Measurements from ENCODE around the gene LIMK2.
"Not testable (repeated sequence)": the region's sequence is repeated elsewhere in the genome, so short reads cannot be mapped to it uniquely, and the experiment has no call there.

LIMK2 gene

DNA sequence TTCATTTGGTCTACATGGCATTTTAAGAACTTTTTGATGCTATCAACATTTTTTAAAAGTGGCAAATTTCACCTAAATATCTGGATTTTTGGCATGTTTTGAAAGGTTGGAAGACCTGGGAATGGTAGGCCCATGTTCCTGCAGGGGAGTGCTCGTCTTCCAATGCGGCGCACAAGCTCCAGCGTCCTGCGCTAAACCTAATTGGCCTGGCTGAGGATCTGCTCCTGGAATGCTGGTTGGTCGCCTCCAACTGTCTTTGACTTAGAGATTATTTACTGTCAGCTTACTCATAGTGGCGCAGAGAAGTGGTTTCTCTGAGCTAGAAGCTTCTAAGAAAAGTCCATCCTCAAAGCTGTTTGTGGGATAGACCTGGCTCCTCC lies 626 bp upstream of the LIMK2 start:
- DNase-seq (ENCODE audit: low read depth): no peak

DNA sequence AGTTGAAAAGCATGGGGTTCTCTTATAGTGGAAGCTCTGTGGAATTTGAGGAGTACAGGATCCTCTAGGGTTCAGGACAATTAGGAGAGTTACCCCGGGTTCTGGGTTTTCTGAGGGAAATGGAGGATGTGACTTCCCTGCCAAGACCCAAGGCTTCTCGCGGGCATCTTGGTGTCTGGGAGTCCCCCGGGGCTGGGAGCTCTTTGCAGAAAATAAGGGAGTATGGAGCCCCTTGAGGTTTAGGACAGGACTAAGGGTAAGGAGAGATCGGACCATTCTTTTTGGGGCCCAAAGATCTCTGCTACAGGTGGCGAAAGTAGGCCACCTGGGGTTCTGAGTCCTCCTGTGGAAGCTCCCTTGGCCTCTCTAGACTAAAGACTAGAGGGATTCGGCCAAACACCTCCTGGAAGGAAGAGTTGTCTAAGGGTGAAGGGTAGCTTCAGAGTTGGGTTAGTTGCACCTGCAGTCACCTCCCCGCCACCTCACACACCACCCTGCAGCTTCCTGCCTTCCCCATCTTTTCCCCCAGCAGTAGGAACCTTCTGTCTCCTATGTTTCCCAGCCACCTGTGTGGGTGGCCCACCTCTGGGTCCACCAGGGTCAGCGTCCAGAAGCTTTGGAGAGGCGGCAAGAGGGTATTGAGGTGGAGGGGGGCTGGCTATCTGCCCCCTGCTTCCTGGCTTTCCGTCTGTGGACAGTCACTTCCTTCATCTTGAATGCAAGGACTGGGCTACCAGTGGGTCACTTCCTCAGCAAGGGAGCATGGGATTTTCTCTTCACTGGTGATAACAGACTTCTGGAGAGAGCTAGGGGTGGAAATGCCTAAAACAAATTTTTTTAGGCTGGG lies 908 bp downstream of the LIMK2 start:
- no peak for DNase-seq (ENCODE audit: low read depth)

DNA sequence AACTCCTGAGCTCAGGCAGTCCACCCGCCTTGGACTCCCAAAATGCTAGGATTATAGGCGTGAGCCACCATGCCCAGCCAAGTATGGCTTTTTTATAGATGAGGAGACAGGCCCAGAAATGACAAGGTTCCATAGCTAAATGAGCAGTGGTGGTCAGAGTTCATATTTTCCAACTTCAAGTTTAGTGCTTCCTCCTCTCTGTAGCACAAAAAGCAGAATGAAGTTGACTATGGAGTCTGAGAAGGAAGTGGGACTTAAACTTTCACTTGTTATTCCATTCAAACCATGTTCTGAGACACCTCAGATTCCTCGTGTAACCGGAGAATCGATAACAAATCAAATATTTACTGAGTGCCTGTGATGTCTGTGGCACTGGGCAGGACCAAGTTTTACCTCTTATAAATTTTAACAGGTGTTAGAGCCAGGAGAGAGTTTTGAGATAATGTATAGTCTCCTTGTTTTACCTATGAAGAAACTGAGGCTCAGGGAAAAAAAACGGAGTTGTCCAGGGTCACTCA lies 3.0 kb downstream of the LIMK2 start:
- no peak for DNase-seq (ENCODE audit: low read depth)

DNA sequence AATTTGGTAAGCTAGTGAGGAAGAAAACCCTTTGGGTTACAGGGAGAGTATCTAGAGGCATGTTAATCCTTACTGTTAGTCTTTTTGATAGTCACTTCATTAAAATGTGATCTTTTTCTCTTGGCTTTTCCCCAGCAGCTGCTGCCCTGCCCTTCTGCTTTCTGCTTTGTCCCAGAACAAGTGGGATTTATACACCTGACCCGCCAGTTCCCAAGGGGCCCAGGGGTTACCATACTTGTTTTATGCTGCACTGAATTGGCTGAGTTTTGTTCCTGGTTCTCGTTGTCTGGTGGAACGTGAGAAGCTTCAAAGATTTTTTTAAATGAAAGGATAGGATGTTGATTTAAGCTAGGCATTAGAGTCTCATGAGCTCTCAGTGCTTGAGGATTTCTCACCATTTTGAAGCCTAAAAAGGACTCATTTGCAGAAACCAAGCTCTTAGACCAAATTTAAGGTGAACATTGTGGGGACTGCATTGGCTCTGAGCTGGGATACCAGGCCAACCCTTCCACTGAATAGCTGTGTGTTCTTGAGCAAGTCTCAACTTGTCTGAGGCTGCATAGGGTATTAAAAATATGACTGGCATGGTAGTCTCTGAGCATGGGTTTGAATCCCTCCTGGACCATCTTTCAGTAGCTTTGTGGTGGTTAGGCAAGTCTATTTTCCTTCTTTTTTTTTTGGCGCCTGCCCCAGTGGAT lies 6.6 kb downstream of the LIMK2 start:
- DNase-seq (ENCODE audit: low read depth): no peak

DNA sequence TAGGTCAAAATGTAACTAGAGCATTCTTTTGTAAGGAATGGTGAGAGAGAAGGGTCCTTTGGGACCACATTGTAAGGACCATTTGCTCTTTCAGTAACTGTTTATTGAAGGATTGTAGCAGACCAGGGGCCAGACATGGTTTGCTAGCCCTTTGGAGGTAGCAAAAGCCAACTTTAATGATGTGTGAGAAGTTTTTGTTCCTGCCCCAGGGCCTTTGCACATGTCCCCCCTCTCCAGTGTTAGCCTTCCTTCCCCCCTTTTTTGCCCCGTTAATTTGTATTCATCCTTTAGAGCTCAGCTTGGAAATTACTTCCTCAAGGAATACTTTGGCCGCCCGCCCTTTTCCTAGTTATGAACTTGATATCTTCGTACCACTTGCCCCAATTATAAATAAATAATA lies 9.0 kb downstream of the LIMK2 start:
- DNase-seq (ENCODE audit: low read depth): no peak

DNA sequence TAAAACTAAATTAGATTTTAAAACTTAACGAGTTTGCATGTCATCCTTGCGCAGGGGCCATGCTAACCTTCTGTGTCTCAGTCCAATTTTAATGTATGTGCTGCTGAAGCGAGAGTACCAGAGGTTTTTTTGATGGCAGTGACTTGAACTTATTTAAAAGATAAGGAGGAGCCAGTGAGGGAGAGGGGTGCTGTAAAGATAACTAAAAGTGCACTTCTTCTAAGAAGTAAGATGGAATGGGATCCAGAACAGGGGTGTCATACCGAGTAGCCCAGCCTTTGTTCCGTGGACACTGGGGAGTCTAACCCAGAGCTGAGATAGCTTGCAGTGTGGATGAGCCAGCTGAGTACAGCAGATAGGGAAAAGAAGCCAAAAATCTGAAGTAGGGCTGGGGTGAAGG lies 10.6 kb downstream of the LIMK2 start:
- no peak for DNase-seq (ENCODE audit: low read depth)

DNA sequence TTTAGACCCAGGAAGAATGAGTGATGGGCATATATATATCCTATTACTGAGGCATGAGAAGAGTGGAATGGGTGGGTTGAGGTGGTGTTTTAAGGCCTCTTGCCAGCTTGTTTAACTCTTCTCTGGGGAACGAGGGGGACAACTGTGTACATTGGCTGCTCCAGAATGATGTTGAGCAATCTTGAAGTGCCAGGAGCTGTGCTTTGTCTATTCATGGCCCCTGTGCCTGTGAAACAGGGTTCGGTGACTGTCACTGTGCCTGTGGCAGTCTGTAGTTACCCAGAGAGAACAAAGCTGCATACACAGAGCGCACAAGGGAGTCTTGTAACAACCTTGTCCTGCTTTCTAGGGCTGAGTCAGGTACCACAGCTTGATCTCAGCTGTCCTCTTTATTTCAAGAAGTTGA lies 11.7 kb downstream of the LIMK2 start:
- DNase-seq (ENCODE audit: low read depth): no peak

DNA sequence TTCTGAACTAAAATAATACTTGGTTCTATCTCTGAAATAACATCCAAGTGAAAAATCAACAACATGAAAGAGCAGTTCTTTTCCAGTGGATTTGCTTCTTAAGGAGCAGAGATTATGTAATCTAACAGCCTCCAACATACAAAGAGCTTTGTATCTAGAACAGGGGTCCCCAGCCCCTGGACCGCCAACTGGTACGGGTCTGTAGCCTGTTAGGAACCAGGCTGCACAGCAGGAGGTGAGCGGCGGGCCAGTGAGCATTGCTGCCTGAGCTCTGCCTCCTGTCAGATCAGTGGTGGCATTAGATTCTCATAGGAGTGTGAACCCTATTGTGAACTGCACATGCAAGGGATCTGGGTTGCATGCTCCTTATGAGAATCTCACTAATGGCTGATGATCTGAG lies 12.6 kb downstream of the LIMK2 start:
- not testable (repeated sequence) for DNase-seq (ENCODE audit: low read depth)

DNA sequence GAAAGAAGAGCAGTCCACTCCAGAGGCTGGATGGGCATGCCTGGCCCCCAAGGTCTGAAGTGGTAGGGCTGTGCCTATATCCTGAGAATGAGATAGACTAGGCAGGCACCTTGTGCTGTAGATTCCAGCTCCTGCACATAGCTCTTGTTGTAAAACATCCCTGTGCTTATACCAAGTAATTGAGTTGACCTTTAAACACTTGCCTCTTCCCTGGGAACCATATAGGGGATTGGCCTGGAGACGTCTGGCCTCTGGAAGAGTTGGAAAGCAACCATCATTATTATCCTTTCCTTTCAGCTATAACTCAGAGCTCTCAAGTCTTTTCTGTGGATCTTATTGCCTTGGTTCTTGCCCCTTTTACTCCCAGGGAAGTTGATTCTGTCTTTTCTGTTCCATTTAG lies 15.1 kb downstream of the LIMK2 start:
- no peak for DNase-seq (ENCODE audit: low read depth)

DNA sequence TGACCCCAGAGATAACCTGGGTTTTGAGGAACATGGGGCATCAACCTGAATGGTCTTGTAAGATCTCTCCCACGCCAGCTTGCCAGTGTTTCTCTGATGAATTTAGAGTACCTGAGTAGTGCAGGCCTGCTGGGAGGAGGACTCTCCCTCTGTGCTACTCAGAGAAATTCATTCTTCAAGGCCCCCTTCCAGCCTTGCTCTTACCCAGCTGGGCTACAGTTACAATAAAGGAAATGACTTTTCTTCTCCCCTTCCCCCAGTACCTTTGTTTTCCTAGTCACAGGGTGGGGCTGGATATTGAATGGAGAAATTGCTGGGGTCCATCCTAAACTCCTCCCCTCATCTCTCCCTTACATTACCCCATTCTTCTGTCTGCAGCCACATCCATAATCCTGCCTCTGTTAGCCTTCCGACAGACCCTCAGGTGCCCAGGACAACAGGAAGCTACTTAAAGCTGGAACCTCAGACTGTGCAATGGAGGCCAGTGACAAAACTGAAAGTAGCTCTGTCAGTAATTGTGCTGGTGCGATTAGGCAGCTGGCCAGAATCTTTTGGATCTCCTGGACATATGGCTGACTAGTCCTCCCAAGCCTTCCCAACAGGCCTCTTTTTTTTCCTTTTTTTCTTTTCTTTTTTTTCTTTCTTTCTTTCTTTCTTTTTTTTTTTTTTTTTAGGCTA lies 17.4 kb downstream of the LIMK2 start:
- no peak for DNase-seq (ENCODE audit: low read depth)

DNA sequence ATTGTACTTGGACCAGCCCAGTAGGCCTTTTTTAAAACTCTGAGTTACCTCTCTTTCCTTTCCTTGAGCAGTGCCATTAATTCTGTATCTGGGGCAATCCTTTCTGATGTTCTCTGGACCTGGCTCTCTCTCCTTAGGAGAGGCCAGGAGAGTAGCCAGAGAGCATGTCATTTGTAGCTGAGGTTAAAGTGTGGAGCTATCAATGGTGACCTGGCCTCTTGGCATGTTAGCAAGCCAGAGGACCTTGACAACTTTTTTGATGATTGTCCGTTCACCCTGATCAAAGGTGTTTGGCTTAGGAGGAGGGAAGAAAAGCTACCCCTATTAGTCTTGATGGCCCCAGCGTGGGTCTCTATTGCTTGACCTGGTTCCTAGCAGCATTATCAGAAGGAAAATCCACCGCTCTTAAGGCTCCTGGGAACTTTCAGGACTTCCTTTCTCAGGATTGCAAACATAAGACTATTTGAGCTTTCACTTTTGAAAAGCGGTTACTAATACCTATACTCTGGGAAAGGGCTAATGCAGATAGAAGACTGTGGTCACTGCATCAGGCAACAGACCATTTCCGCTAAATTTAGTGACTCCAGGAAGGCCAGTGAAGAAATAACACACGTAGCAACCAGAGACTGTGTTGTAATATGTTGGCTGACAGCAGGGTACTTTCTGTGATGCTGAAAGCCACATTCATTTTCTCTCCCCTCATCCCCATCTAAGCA lies 18.2 kb downstream of the LIMK2 start:
- DNase-seq (ENCODE audit: low read depth): no peak

DNA sequence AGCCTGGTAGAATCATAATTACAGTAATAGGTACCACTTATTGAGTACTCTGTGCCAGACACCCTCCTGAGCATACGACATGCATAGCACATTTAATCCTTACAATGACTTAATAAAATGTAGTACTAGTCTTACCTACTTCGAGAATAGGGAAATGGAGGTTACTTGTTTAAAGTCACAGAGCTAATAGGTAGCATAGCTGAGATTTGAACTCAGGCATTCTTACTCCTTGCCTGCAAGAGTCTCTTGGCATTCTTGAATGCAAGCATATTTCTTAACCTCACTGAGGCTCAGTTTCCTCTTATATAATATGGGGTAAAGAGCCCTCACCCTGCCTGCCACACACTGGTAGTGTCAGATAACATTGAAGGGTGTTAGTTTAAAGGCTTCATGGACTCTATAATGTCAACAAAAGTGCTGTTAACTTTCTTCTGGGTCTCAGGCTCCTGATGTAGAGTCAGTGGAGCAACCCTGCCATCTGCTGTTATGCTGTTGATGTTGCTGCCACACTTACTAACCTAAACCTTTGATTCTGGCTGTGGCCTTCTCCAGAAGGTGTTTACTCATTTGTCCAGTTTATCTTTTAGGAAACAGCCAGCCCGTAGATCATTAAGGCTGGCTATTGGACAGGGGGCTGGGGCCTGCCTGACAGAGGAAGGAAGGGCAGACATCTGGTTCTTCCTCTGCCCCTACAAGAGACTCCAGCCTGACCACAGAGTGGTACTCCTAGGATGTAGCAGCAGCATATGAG lies 18.9 kb downstream of the LIMK2 start:
- DNase-seq (ENCODE audit: low read depth): no peak

DNA sequence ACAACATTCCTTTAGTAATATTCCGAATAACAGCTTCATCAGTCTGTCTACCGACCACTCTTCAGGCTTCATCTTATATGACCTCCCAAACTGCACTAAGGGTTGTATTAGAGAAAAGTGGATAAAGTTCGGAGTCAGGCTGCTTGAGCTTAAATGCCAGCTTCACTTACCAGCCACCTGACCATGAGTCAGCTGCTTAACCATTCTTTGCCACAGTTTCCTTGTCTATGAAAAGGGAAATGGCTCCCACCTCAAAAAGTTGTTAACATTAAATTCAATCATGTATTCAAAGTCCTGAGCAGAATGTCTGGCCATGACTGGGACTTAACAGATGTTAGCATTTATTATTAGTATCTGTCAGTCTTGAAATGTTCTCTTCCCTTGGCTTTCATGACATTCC lies 20.9 kb downstream of the LIMK2 start:
- no peak for DNase-seq (ENCODE audit: low read depth)

DNA sequence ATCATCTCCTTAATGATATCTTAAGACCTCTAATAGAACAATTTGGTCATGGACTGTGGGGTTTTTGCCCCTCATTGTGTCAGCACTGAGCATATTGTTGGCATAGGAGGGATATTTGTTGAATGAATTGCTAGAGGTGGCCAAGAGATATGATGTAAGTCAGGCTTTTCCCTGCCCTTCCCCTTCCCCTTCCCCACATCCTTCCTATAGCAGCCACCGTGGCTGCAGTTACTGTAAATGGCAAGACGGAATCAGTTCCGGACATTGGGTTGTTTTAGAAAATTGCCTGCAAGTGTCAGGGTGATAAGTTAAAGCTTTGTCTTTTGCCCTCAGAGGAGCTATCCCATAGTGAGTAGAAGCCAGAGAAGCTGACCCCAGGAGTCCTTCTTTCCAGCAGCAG lies 23.0 kb downstream of the LIMK2 start:
- DNase-seq (ENCODE audit: low read depth): no peak

DNA sequence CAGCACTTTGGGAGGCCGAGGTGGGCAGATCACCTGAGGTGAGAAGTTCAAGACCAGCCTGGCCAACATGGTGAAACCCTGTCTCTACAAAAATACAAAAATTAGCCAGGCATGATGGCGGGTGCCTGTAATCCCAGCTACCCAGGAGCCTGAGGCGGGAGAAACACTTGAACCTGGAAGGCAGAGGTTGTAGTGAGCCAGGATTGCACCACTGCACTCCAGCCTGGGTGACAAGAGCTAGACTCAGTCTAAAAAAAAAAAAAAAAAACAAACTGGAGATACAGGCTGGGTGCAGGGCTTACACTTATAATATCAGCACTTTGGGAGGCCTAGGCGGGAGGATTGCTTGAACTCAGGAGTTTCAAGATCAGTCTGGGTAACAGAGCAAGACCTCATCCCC lies 23.9 kb downstream of the LIMK2 start:
- DNase-seq (ENCODE audit: low read depth): not testable (repeated sequence)

DNA sequence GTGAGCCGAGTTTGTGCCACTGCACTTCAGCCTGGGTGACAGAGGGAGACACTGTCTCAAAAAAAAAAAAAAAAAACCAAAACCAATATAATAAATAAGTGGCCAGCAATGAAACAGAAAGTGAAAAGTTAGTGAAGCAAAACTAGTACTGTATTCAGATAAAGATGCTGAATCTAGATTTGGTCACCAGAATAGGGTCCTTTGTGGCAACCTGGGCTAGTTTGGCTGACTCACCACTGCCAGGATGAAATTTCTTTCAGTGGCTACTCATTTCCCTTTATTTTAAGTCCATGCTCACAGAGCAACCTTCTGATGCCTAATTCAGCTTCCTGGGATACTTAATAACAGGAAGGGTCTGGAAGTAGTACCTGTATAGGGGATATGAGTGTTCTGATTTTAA lies 26.0 kb downstream of the LIMK2 start:
- no peak for DNase-seq (ENCODE audit: low read depth)

DNA sequence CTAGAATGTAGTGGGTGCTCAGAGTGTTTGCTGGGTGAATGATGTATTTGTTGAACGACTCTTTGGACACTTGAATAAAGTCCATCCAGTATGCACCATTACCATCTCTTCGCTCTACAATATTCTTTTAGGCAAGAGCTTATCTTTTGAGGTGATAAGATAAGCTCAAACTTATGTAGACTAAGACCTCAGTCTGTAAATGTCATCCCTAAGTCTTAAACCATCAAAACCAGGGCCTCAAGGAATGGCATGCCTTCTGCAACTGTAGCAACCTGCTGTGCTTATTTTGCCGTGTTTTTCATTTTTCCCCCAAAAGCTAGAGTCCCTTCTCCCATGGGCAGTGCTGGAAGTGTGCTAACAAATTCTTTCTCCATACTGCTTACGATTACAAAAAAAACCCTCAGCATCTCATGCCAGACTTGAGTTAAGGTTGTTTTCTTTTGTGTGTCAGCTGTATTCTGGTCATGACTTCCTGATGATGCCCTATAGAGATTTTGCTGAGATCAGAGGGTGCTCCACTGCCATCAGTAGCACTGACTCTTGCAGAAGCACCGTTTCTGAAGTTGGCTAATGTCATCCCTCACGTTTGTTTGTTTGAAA lies 27.8 kb downstream of the LIMK2 start:
- no peak for DNase-seq (ENCODE audit: low read depth)

DNA sequence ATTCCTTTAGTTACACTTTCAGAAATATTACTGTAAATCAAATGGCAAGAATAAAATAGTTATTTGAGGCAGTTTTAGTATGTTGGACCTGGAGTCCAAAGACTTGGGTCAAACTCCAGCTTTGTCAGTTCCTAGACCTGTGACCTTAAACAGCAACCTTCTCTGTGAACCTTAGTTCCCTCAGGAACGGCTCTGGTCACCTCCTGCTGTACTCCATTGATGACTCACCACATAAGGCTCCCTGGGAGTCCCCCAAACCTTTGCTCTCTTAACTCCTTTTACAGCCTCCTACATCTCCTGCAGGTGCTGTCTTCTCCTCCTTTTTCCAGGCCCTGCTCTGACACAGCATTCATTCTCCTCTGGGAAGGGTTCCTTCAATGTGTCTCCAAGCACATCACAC lies 29.1 kb downstream of the LIMK2 start:
- DNase-seq (ENCODE audit: low read depth): no peak

DNA sequence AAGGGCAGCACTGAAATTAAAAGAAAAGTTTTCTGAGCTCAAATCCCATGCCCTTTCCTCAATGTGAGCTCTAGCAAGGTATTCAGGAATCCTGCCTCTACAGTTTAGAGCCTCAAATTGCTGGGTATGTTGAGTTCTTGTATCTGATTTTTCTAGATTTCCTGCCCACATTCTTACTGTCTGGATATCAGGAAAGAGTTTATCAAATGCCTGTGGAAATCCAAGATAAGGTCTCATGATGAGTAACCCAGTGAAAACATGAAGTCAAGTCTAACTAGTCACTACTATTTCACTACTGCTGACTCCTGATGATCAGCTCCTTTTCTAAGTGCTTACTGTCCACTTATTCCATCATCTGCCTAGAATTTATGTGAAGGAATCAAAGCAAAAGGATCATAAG lies 29.8 kb downstream of the LIMK2 start:
- DNase-seq (ENCODE audit: low read depth): no peak

DNA sequence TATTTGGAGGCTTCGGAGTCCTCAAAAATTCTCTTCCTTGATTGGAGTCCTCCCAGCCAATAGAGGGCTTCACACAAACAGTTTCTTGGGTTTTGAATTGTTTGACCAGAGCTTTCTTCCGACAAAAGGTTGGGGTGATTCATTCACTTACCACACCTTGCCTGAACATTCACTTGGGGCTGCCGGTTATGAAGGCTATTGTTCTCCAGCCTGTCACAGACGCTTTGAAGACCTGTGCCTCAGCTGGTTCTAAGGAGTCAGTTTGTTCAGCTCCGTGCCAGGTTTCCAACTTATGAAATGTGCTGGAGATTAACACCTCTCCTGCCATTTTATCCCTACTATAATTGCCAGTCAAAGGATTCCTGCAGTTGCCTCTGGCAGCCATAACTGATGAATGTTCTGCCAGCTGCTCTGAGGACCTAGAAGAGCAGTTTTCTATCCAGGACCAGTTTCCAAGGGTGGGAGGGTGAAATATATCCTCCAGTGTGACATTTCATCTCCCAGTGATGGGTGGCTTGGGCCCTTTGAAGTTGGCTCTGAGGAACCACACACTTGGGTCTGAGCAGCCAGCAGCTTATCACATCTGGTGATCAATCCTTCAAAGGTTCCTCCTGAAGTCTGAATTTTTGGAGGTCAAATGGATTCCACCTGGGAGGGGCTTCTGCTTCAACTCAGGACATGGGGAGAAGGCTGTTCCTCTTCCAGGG lies 31.4 kb downstream of the LIMK2 start:
- DNase-seq (ENCODE audit: low read depth): no peak
